Measurements from ENCODE around the gene RAMACL. TPM values are rescaled to one million over a fixed set of nuclear protein-coding genes. Genes with fewer than 3 reads are reported as not detected.

The RAMACL gene
- total RNA-seq, 2 donors from 2014 or later = 0.99 to 10.9 TPM

- 90 to 94% methylated on average over 6 to 24 of the region's 24 CpGs for WGBS, 2 donors
- intact Hi-C loops (cut with DNase I) = loop anchor here (10.0 kb wide), 1 partner anchor 49 kb away; no protein-coding TSS in a partner anchor
- no peaks in the 10 kb centered on the region for H3K4me1 ChIP-seq
- H3K4me3 ChIP-seq = no peak overlapping the region
- no peaks in the 10 kb centered on the region for H3K36me3 ChIP-seq (replicated peaks in 1 of 2; ENCODE audit: insufficient read depth in 1 of 2, low read depth in 2 of 2)
- ATAC-seq (no peak), DNase-seq (no peak)
- no peaks in the 10 kb centered on the region for H3K9me3 ChIP-seq
- no peak for TF ChIP-seq CTCF (IDR thresholded peaks at IDR 0.05)
- H3K27me3 ChIP-seq = no peaks in the 10 kb centered on the region
- H3K27ac ChIP-seq = no peak overlapping the region
These were observed 21.2 kb downstream of the RAMACL start for GRCh38 chr6:166565084-166565967.

- no peak for DNase-seq
- H3K4me3 ChIP-seq = no peak overlapping the region
- H3K27ac ChIP-seq = no peak overlapping the region
- H3K27me3 ChIP-seq = no peaks in the 10 kb centered on the region
- no peaks in the 10 kb centered on the region for H3K36me3 ChIP-seq (replicated peaks in 1 of 2; ENCODE audit: insufficient read depth in 1 of 2, low read depth in 2 of 2)
- intact Hi-C loops (cut with DNase I) = loop anchor here (10.0 kb wide), 1 partner anchor 51 kb away; no protein-coding TSS in a partner anchor
- no peaks in the 10 kb centered on the region for H3K9me3 ChIP-seq
- H3K4me1 ChIP-seq = no peaks in the 10 kb centered on the region
- 80 to 91% methylated on average over 9 of the region's 9 CpGs for WGBS, 2 donors
- TF ChIP-seq POLR2A (IDR thresholded peaks at IDR 0.05) (no peak), CTCF (IDR thresholded peaks at IDR 0.05) (no peak)
- ATAC-seq = no peak
These were observed 22.7 kb downstream of the RAMACL start for GRCh38 chr6:166563805-166564204.

GRCh38 chr6:166563200-166563599, 23.3 kb downstream of the RAMACL start:
- TF ChIP-seq CTCF (IDR thresholded peaks at IDR 0.05) (no peak), POLR2A (IDR thresholded peaks at IDR 0.05) (no peak)
- H3K4me1 ChIP-seq = no peaks in the 10 kb centered on the region
- intact Hi-C loops (cut with DNase I) = loop anchor here (10.0 kb wide), 1 partner anchor 52 kb away; no protein-coding TSS in a partner anchor
- ATAC-seq (no peak), DNase-seq (no peak)
- no peak overlapping the region for H3K4me3 ChIP-seq
- no peaks in the 10 kb centered on the region for H3K9me3 ChIP-seq
- no peaks in the 10 kb centered on the region for H3K36me3 ChIP-seq (replicated peaks in 1 of 2; ENCODE audit: insufficient read depth in 1 of 2, low read depth in 2 of 2)
- H3K27me3 ChIP-seq = no peaks in the 10 kb centered on the region
- no peak overlapping the region for H3K27ac ChIP-seq
- WGBS, 2 donors = 79 to 83% methylated on average over 13 to 16 of the region's 16 CpGs

GRCh38 chr6:166562726-166563125, 23.8 kb downstream of the RAMACL start:
- no peak for TF ChIP-seq POLR2A (IDR thresholded peaks at IDR 0.05)
- TF ChIP-seq CTCF (IDR thresholded peaks at IDR 0.05) = no peak
- Histone ChIP-seq H3K9me3 (no peaks in the 10 kb centered on the region), H3K27ac (no peak overlapping the region), H3K4me3 (no peak overlapping the region), H3K36me3 (replicated peaks in 1 of 2; ENCODE audit: insufficient read depth in 1 of 2, low read depth in 2 of 2) (no peaks in the 10 kb centered on the region), H3K4me1 (peaks cover under 1% of the 10 kb centered on the region), H3K27me3 (no peaks in the 10 kb centered on the region)
- ATAC-seq (no peak), DNase-seq (no peak)
- intact Hi-C loops (cut with DNase I) = loop anchor here (10.0 kb wide), 1 partner anchor 52 kb away; no protein-coding TSS in a partner anchor
- 94 to 97% methylated on average over 9 of the region's 9 CpGs for whole genome bisulfite sequencing, 2 donors
